NCI-H1694 treated with DMSO at 0.1 percent for 48 hours (cell line): Measurements from ENCODE around the gene GLRX3.

Experiments
- DNase-seq: peaks from one replicate; lab custom pipeline; 2025; lab: John Stamatoyannopoulos, UW

Gene GLRX3

GRCh38 chr10:130208807-130209206 is 72.6 kb downstream of the GLRX3 start:
- no peak for DNase-seq

GRCh38 chr10:130212746-130213145 is 76.6 kb downstream of the GLRX3 start:
- DNase-seq, result no peak

DNA sequence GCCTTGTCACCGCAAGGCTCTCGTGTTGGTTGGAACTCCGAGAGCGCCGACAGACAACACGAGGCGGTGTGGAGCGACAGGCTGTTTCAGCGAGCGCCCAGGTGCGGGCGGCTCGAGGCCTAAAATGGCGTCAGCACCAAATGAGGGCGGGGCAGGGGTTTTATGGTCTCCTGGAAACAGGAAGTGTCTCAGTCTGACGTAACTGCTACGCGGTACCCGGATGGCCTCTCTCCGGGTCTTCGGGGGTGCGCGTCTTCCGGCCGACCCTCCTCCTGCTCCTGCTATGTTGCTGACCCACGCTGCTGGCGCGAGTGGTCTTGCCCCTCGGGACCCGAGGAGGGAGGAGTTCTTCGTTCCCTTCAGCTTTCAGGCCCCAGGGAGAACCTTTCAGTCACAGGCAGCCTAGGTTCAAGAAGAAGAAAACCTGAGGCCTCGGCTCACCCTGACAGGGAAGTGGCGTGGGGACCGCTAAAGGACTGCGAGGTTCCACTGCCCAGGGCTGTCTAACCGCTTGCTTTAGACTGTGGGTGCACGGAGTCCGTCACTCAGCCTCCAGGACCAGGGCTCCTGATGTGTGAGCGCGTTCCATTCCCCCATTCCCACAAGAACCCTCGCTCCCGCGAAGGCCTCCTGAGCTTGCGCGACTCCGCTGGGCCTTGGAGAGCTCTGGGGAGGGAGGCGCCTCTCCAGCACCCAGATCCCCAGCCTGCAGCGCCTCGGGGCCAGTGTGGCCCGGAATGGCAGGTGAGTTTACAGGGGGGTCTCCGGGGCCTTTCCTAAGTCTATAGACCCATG is 77.3 kb downstream of the GLRX3 start:
- DNase-seq, result no peak

GRCh38 chr10:130214431-130214830 is 78.2 kb downstream of the GLRX3 start:
- no peak for DNase-seq

DNA sequence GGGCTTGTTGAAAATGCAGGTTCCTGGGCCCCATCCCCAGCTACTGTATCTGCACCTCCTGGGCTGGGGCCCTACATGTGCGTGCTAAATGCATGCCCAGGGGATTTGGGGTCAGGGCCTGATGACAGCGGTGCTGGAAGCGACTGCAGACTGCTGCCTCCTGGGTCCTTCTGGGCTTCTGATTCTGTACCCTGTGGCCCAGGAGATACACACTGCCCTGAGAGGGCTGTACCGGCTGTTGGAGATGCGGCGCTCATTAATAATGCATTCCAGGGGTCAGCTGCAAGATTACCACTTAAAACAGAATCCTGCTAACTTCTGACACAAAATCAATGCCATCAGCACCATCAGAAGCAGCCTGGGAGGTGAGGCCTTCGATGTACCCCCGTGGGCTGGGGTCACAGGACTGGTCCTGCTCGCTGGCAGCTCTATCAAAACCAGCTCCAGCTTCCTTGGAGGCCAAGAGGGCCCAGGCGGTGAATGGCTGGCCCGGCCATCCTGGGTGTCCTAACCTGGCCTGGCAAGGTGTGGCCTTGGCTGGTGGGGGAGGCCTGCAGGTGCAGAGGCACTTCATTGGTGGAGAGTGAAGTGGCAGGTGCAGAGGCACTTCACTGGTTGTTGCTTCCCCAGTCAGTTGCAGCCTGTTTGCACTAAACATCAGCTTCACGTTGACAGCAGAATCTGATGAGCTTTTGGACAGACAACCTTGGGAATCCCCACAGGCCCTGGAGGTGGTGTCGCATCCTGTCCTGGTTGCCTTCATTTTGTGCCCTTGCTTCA is 79.2 kb downstream of the GLRX3 start:
- no peak for DNase-seq

DNA sequence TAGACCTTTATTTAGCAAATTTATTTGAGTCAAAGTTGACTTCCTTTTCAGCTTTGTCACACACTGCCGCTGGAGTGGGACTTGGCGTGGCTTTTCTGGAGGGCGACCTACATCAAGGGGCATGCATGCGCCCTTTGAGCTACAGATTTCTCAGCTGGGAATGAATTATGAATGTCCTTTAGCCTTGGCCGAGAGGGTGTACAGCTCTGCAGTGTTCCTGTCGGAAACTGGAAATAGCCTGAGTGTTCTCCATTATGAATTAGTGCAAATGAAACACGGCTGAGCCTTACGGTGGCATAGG is 79.7 kb downstream of the GLRX3 start:
- DNase-seq, result no peak

GRCh38 chr10:130218181-130218641 is 82.0 kb downstream of the GLRX3 start:
- DNase-seq, result no peak

DNA sequence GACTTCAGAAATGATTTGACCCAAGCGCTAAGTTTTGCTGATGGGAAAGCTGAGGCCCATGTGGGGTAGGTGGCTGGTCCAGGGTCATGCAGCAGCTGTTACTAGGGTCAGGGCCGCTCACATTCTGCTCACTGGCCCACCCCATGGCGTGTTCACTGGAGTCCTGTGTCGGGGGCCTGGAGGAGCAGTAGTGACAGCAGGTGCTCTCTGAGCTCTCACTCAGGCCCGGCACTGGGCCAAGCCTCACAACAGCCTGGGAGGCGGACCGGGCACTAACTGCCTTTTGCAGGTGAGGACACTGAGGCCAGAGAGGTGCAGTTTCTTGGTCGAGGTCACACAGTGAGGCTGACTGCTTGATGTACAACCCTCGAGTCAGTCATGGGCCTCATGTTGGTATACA is 82.7 kb downstream of the GLRX3 start:
- DNase-seq, result no peak

DNA sequence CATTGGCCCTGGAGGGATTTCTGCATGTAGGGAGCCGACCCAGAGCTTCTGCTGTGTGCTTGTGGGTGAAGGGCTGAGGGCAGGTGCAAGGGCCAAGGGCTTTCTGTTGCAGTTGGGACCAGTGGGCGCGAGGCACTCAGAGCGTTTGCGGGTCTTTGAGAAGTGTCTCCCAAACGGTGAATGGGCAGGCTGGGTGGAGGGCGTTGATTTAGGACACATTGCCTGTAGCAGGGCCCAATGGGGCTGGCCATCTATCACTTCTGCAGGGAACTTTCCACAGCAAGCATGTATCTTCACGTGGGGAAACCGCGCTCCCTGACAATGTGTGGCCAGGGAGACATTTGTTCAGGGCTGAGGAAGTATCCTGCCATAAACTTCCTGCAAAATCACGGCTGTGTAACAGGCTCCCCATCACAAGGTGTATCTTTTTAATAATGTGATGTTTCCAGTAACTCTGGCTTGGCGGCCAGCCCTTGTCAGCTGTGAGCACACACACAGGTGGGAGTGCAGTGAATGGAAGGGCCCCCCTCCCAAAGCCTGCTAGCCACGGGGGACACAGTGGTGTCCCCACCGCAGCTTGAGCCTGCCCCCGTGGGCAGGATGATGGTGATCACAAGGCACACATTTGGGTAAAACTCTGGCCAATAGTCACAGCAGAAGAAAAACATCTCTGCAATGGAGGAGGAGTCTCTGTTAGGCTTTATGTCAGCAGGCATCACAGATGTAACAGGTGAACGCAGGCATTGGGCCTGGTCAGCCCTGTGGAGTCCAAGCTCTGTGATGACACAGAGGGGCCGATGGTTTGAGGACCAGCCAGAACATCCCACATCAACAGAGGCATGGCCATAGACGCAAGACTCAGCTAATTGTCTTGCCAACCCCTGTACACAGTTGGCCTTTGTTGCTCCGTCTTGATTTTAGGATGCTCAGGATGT is 84.3 kb downstream of the GLRX3 start:
- DNase-seq, result no peak

DNA sequence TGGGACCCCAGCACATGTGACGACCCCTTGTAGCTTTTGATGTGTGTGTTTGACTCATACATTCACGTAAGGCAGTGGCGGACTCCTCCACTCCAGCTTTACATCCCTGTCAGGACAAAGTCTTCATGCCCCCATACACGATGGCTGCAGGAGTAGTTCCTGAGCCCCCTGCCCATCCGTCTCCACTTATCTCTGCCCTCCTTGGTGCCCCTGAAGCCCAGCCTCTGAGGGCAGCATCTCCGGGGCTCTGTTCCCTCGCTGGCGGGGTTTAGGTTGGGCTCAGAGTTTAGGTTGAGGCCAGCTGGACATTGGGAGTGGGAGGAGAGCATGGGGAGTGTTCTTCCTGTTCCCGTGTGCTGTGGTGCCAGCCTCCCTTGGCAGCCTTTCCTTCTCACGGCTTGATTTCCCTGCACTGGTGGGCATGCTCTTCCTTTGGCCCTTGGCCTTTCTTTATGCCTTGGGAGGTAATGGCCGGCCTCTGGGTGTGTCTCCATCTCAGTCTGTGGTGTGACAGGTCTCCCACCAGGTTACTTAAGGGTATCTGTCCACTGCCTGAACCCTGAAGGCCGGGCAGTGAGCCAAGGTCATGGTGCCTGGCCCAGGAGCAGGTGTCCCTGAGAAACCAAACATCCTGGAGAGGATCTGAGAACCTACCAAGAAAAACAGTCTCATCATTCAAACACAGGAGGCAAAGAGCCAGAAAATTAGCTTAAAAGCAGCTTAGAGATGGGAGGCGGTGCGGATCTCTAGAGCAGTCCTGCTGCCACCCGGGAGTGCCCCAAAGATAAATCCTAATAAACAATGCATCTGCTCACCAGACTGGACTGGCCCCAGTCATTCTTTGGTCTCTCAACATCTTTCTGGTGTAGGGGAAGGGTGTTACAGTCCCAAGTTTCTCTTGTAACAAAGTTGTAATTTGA is 85.5 kb downstream of the GLRX3 start:
- DNase-seq, result no peak

GRCh38 chr10:130222381-130222780 is 86.2 kb downstream of the GLRX3 start:
- DNase-seq, result no peak

- no peak for DNase-seq
Observed at GRCh38 chr10:130224228-130224627, 88.0 kb downstream of the GLRX3 start.

DNA sequence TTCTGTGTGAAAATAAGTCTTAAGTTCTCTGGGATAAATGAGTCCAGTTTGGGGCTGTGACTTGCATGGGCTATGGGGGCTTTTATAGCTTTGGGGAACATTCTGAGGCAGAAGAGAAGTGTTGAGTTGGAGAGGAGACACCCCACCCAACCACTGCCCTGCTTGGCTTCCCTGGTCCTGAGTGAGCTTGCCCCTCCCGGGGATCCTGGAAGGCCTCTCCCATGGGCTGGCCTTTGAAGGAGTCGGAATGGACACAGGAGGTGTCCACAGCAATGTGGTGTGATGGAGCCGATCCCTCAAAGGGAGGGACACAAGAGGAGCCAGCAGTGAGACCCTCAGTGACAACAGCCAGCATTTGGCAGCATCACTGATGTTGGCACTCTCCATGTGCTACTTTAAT is 89.8 kb downstream of the GLRX3 start:
- no peak for DNase-seq

DNA sequence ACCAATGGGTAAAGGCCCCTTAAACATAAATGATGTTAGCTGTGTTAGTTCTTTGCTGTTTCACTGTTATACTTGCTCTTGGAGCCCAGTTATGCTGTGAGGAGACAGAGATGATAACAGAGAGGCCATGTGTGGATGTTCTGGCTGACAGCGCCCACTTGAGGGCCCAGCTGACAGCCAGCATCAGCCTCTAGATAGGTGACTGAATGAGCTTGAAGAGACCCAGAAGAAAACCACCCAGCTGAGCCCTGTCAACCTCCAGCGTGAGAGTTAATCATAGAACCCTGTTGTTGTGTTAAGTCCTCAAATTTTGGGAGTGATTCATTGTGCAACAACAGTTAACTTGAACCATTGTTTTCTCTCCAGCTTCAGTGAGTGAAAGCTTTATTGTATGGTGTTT is 91.7 kb downstream of the GLRX3 start:
- DNase-seq, result no peak
